Left ventricle myocardium inferior (tissue), 1 donor: Measurements from ENCODE around the gene AMBRA1. TPM values are rescaled to one million over a fixed set of nuclear protein-coding genes. Genes with fewer than 3 reads are reported as not detected.

ENCODE experiments used
- DNase-seq: peaks from one replicate; pipeline ENCODE4 v3.0.0-alpha.2; 2020
- H3K27ac ChIP-seq: fragments of 200-600 bp; replicated peaks from 2 replicates; pipeline ENCODE4 v1.8.0; 2021
- H3K27me3 ChIP-seq: fragments of 200-600 bp; 2 replicates; pipeline ENCODE4 v1.8.0; 2021; ENCODE audit warnings: low read depth
- H3K36me3 ChIP-seq: fragments of 200-600 bp; 2 replicates; pipeline ENCODE4 v1.8.0; 2021
- H3K4me1 ChIP-seq: fragments of 200-600 bp; 2 replicates; pipeline ENCODE4 v1.8.0; 2021
- H3K4me3 ChIP-seq: fragments of 200-600 bp; 2 replicates; pipeline ENCODE4 v1.8.0; 2021; ENCODE audit warnings: mild to moderate bottlenecking, moderate library complexity
- H3K9me3 ChIP-seq: fragments of 200-600 bp; replicated peaks from 2 replicates; pipeline ENCODE4 v1.8.0; 2021
- CTCF ChIP-seq: fragments of 200-600 bp; IDR thresholded peaks from 2 replicates; pipeline ENCODE4 v1.8.0; 2021; ENCODE audit warnings: antibody characterized with exemption, mild to moderate bottlenecking, borderline replicate concordance
- intact Hi-C: fragments of 100-400 bp; cut with micrococcal nuclease; formaldehyde crosslinking; loops from one replicate; pipeline ENCODE4 v1.11.0; 2022
- total RNA-seq: library from RNA; stranded (reverse); fragmentation: NEBNext Ultra II Directional; extraction: Animal tissue kit (Norgen Biotek cat#: 25700); gene quantifications from one replicate; pipeline ENCODE4 v1.2.1, GENCODE V29; 2021
- donor health status: DM: no; HTN: yes; CAD: no; lungs with severe emphysema.

AMBRA1 gene
- total RNA-seq, 1 donor from 2014 or later: 14.2 TPM

DNA sequence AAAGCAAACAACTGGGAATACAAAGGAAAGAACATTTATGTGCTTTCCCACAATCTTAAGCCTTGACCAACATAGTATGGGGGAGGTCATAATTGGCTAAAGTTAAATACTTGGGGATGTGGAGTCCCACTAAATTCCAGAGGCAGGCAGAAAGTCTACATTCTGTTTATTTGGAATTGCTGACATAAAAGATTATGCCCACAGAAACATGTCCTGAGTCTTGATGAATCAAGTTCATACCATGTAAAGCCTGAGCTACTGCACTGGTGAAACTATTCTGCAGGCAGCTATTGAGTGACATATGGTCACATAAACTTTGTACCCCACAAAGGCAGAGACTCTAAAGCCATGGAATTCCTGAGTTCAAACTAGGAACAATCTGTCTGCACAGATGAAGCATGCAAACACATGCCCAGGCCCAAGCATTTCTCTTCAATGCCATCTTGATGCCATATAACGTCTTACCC, 132.3 kb downstream of the AMBRA1 start:
- intact Hi-C loops: no loop called here
- TF ChIP-seq CTCF: no peak
- H3K27ac ChIP-seq: no peak overlapping the region

GRCh38 chr11:46458491-46458890, 135.3 kb downstream of the AMBRA1 start:
- no peaks in the 10 kb centered on the region for H3K9me3 ChIP-seq
- intact Hi-C loops: no loop called here

More for the DNA sequence above, 132.3 kb downstream of the AMBRA1 start:
- no peaks in the 10 kb centered on the region for H3K9me3 ChIP-seq
- H3K4me1 ChIP-seq: peaks cover 9% of the 10 kb centered on the region
- H3K4me3 ChIP-seq: no peak overlapping the region
- no peaks in the 10 kb centered on the region for H3K27me3 ChIP-seq
- DNase-seq: no peak
- no peaks in the 10 kb centered on the region for H3K36me3 ChIP-seq

GRCh38 chr11:46457659-46458424, 136.0 kb downstream of the AMBRA1 start:
- TF ChIP-seq CTCF: no peak

More at GRCh38 chr11:46458491-46458890, 135.3 kb downstream of the AMBRA1 start:
- H3K4me1 ChIP-seq: peaks cover under 1% of the 10 kb centered on the region
- H3K4me3 ChIP-seq: no peak overlapping the region
- no peak for DNase-seq
- H3K27ac ChIP-seq: no peak overlapping the region
- H3K27me3 ChIP-seq: no peaks in the 10 kb centered on the region
- no peak for TF ChIP-seq CTCF
- H3K36me3 ChIP-seq: no peaks in the 10 kb centered on the region

DNA sequence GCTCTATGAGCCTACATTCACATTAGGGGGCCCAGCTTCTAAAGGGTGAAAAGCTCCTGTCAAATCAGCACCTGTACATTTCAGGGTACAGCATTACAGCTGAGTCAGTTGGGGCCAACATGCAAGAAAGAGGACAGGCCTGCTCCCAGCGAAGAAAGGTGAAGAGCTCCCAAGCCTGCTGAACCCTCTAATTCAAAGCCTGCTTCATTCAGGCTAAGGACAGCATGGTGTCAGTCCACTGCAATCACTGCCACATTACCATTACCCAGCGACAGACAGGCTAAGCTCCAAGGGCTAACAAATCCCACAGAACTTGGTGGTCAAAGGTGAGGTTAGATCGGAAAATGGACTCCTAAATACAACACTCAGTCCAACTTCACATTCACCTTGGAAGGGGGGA, 136.8 kb downstream of the AMBRA1 start:
- Histone ChIP-seq H3K27me3 (no peaks in the 10 kb centered on the region), H3K4me1 (peaks cover under 1% of the 10 kb centered on the region), H3K27ac (no peak overlapping the region), H3K9me3 (no peaks in the 10 kb centered on the region), H3K4me3 (no peak overlapping the region), H3K36me3 (no peaks in the 10 kb centered on the region)
- no peak for DNase-seq
- no peak for TF ChIP-seq CTCF
- intact Hi-C loops: no loop called here

More at GRCh38 chr11:46457659-46458424, 136.0 kb downstream of the AMBRA1 start:
- no peaks in the 10 kb centered on the region for H3K9me3 ChIP-seq
- H3K27ac ChIP-seq: no peak overlapping the region
- H3K27me3 ChIP-seq: no peaks in the 10 kb centered on the region
- H3K4me3 ChIP-seq: no peak overlapping the region
- no peaks in the 10 kb centered on the region for H3K36me3 ChIP-seq
- intact Hi-C loops: no loop called here
- DNase-seq: no peak
- no peaks in the 10 kb centered on the region for H3K4me1 ChIP-seq

DNA sequence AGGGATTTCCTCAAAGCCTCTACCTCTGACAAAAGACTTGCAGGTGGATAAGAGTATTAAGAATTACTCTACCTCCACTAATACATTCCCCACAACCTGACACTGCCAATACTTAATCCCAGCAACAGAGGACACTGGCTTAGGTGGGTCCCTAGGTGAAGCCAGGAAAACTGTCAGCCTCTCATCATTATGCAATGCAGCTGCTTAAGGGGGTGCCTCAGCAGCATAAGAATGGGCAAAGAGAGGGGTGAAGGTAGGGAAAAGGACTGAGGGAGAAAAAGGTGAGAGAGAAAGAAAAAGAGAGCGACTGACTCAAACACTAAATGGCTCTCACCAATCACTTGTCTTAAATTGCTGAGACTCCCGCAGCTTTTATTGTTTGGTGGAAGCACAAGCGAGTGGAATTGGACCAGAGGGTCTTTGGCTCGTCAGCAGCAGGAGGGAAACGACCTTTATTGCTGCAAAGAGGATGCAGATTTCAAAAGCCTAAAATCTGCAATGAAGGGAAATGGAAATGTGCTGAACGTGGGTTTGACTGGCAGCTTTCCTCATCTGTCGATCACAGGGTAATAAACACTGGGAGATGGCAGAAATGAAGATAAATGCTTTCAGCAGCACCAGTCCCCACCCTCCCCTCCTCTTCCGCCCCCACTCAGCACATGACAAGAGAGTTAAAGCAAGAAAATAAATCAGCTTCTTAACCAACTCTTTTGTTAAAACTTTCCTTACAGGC, 137.4 kb downstream of the AMBRA1 start:
- Histone ChIP-seq H3K36me3 (no peaks in the 10 kb centered on the region), H3K27me3 (no peaks in the 10 kb centered on the region), H3K27ac (no peak overlapping the region), H3K4me1 (peaks cover 6% of the 10 kb centered on the region), H3K9me3 (no peaks in the 10 kb centered on the region), H3K4me3 (no peak overlapping the region)
- no peak for TF ChIP-seq CTCF
- intact Hi-C loops: no loop called here
- no peak for DNase-seq
